TTC549 (cell line): ENCODE results near the gene CEP41.

Experiments used
- FAIRE-seq: peaks from 2 replicates; lab custom pipeline; 2012; peaks lifted over from hg19 to GRCh38; lab: Jason Lieb, UNC

The CEP41 gene

GRCh38 chr7:130346941-130347340 lies 93.9 kb downstream of the CEP41 start:
- no peak for FAIRE-seq

- no peak for FAIRE-seq
Observed at GRCh38 chr7:130346177-130346905, 94.5 kb downstream of the CEP41 start.

GRCh38 chr7:130345725-130346124 lies 95.1 kb downstream of the CEP41 start:
- no peak for FAIRE-seq

- FAIRE-seq: no peak
Observed at GRCh38 chr7:130345136-130345535, 95.7 kb downstream of the CEP41 start.

- no peak for FAIRE-seq
Observed at GRCh38 chr7:130344271-130344866, 96.4 kb downstream of the CEP41 start, which contains the start of gene CPA5. CPA5 (plus strand) TSS chr7:130344816; CDS start chr7:130346486, 1,670 bp downstream.
